ENCODE results near the gene CCDC77.

CCDC77 gene

DNA sequence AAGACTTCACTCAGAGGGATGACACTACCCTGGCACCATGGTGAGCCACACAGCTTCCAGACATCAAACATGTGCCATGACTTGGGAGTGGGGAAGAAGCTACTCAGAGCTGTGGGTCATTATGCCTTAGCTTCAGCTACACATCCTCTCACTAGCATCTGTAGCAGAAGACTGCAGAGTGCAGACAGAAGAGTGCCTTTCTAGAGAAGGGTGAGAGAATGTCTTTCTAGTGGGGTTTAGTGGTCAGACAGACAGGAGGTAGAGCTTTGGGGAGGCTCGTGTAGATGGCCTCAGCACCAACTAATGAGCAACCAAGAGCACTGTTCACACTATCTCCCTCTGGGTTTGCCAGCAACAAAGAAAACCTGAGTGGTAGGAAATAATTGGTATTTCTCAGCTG is 53.4 kb downstream of the CCDC77 start:
- DNase-seq: no peak

DNA sequence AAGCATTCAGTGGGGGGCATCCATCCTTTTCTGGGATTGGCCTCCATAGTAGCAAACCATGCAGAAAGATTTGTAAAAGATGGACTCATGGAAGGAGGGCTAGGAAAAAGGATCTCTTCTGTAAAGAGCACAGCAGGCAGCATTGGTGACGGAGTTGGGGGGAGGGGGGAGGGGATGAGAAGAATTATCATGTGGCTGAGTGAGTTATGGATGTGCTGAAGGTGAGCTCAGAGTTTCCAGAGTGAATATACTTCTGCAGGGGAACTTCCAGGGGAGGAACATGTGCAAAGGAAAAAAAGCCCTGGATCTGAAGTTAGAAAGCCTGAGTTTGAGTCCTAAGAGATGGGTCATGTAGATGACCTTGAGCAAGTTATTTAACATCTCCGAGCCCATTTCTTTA is 54.4 kb downstream of the CCDC77 start:
- DNase-seq: no peak

DNA sequence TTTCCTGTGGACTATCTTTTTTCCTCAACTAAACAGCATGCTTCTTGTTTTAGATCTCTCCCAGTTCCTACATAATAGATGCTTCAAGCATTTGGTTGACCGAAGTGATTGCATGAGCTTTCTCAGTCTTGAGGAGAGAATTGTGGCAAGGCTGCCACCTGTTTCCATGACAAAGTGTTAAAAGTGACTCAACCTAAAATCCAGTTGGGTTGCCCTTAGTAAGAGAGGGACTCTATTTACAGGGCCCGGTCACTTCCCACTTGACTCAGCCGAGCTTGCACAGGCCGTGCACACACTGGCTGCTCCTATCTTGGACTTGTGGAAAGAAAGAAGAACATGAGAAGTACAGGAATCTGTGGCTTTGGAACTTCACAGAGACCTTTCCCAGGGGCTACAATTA is 56.2 kb downstream of the CCDC77 start:
- DNase-seq: no peak

DNA sequence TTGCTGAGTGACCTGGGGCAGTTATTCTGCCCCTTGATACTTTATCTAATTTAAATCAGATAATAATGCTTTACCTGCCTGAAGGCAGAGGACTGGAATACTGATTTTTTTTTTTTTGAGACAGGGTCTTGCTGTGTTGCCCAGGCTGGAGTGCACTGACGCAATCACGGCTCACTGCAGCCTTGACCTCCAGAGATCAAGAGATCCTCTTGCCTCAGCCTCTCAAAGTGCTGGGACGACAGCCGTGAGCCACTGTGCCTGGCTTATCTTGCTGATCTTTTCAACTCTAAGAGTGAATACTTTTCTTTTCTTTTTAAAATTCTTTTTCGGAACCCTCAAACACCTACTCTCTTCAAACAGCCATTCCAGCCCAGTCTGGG is 57.6 kb downstream of the CCDC77 start:
- DNase-seq: no peak

DNA sequence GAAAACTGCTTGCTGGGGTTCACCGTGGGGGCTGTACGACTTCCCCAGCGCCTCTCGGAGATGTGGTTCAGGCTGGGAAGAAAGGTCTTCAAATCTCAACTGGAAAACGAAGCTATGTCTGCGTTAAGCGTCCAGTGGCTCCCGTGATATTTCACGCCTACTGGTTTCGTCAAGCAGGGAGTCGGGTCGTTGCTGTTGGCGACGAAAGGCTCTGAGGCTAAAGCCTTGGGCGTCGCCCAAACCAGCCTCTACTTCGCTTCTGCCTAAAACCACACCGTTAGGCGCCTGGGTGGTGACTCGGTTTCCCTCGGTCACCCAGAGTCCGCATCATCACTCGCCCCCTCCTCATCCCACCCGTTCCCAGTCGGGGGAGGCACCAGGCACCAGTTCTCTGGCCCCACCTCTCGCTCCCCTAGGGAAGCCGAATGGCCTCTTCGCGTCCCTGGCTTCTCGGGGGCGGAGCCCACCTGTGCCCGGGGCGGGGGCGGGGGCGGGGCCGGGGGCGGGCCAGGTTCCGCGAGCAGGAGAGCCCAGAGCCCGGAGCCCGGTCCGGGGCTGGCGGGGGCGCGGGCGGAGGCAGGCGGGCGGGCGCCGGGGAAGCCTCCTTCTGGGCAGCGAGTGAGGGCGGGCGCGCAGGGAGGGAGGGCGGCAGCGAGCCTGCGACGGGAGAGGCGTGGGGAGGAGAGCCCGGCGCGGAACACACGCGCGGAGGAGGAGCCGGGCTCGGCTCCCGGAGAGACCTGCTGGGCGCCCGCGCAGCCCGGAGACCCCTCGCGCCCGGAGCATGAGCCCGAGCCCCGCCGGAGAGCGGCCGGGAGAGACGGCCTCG is 58.2 kb downstream of the CCDC77 start, which contains the start of gene B4GALNT3:
B4GALNT3 (plus strand) TSS at position 510 of the 829 bp plus-strand sequence. CDS start 438 bp downstream, outside the sequence.
- peak; percentile 14 for DNase-seq

DNA sequence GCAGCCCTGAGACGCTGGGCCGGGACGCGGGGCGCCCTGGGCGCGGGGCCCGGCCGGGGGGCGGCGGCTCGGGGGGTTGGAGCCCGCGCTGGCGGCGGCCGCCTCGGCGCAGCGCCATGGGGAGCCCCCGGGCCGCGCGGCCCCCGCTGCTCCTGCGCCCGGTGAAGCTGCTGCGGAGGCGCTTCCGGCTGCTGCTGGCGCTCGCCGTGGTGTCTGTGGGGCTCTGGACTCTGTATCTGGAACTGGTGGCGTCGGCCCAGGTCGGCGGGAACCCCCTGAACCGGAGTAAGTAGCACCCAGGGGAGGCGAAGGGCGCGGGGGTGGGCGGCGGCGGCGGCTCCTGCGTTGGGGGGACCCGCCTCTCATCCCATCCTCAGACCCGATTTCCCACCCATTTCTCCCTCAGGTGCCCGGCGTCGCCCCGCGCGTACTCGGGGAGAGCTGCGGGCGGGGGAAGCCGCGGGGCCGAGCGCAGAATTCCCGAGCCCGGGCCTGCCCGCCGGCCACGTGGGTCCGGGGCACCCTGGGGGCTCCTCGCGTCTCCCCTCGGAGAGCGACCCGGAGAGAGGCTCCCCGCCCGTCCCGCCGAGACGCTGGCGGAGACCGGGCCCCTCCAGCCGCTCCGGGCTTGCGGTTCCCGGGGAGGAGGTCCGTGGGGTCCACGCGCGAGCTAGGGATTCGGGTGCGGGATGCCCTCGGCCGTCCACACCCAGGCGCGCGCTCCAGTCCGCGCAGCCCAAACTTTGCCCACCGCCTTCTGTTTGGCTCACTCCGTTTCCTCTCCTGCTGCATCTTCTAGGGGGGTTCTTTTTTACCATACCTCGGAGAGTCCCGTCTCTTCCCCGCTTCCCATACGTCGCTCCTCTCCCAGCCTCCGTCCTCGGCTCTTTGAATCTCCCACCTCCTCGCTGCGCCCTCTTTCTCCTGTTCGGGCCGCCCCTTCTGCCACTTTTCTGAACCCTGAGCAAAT is 59.1 kb downstream of the CCDC77 start:
- DNase-seq: no peak

DNA sequence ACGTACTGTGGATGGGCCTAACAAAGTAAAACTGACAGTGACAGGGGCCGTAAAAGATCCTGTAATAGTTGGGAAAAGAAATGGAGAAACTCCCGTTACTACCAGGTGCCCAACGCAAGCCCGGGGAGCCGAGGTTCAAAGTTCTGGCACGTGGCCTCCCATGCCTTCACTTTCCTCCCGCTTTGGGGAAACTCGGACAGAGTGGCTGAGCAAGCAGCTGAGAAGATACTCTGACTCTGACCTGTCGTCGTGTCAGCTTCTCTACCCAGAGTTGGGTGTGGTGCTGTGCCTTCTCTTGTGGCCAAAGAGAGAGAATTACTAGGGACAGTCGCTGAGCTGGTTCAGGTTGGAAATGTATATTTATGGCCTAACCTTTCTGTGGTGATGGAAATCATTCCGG is 60.0 kb downstream of the CCDC77 start:
- DNase-seq: no peak

DNA sequence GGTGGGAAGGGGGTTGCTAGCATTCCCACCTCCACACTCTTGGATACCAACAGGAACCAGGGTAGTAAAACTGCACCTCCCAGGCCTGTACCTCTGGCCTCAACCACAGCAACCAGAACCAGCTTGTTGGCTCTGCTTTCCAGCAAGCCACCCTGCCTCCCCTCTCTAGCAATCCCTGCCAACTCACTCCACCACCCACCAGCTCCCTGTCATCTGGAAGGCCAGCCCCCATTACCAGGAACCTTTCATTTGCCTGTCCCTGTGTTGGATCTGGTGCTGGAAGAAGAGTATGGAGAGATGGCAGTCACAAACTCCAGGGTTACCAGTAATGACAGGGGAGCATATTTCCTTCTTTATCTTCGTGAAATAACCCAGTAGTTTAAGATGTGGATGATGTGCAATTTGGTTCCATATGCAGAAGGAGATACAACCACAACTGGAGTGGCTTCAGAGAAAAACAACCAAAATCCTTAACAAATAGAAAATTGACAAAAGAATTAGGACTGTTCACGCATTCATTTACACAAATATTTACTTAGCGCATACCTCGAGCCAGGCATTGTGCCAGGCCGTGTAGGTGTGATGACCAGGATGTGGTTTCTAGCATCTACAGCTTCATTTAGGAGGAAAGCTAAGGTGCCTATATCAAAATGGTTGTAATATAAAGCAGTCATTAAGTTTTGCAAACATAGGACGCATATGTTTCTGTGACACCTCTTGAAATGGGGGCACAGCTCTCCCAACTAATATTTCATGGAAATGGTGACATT is 61.7 kb downstream of the CCDC77 start:
- DNase-seq: no peak

DNA sequence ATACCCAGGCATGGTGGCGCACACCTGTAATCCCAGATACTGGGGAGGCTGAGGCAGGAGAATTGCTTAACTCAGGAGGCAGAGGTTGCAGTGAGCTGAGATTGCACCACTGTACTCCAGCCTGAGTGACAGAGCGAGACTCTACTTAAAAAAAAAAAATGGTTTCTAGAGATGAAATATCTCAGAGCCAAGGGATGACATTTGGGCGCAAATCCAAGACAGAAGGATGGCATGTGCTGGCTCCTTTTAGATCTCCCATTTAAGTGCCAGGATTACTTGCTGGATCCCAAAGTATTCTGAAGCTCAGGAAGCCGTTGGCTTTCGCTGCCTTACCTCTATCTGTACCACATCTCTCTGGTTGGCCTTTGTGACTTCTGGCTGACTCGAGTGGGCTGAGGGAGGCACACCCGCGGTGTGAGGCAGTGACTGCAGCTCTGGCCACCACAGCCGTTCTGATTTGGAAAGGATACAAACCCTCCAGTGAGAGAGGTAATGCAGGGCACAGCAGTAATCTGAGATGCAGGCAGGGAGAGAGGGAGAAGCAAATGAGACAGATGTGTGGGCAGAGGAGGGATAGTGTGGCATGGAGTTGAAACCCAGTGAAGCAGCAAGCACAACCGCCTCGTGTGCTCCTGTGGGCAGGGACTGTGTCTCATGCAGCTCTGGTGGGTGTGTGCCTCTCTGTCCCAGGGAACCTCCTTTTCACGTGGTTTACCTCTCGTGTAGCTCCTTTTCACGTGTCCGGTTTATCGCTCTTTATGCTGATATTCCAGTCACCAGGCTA is 63.2 kb downstream of the CCDC77 start:
- no peak for DNase-seq

DNA sequence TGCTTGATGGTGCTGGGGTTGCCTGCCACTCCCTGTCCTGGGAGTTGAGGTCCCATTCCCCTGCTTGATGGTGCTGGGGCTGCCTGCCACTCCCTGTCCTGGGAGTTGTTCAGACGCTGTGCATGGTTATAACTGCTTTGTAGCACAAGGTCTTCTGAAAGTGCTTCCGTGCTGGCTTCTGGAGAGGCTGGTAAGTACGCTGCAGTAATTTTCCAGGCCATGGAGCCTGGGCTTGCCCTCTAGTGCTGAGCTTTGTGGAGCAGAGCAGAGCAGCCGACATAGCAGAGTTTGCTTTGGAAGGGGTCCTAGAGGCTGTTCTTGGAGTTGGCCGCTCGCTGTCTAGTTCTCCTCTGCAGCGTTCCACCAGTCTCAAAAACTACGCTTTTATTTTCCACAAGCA is 64.6 kb downstream of the CCDC77 start:
- DNase-seq: no peak

DNA sequence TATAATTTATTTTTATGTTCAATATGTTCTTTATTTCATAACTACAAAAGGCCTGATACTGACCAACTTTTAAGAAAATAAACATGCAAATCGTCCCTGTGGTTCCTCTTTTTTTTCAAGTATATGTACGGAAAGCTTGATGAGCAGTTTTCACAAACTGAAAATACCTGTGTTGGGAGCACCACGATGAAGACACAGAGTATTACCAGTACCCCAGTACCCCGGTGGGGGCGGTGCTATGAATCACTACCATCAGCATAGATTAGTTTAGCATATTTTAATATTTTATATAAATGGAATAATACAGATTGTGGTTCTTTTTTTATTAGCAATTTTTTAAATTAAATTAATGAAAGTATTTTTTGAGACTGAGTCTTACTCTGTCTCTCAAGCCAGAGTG is 65.3 kb downstream of the CCDC77 start:
- no peak for DNase-seq

DNA sequence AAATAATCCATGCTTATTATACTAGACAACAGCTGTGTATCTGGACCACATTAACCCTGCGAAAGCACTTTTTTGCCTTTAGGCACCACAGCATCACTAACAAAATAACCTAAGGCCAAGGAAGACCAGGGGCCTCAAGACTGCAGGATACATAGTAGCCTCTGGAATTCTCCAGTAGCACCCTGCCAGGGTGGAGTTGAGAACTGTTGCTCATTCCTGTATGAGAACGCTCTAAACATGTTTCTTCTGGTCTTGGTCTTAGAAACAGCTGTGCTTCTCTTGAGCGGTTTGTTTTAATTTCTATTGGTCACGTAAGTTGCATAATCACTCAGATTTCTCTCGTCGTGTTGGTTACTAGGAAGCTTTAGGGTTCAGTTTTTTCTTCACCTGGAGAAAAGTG is 66.1 kb downstream of the CCDC77 start:
- DNase-seq: no peak

DNA sequence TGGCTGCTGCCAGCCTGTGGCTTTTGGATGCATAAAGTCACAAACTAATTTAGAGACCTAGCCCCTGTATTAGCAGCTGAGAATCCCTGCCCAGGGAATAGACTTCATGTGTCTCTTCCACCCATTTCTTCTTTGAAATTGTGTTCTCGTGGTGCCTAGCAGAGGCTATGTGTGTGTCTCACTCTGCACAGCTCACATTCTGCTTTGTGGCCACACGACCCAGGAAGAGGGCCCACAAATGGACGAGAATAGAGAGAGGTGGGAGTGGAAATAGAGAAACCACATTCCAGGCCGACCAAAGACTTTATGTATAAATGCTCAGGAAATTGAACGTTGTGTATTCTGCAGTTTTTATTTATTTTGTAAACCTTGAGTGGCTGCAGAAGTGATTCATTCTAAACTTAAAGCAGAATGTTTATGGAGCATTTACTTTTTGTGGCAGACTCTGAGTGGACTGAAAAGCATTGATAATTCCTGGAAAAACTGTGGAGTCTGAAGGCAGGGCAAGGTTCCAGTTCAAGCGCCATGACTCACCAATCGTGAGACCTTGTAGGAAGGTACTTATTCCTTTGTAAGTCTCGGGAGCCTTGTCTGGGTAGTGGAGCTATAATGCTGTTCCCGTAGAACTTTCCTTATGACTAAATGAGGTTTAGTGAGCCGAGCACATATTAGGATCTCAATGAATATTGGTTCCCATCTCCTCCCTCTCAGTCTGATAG is 67.4 kb downstream of the CCDC77 start:
- DNase-seq: peak; percentile 63

DNA sequence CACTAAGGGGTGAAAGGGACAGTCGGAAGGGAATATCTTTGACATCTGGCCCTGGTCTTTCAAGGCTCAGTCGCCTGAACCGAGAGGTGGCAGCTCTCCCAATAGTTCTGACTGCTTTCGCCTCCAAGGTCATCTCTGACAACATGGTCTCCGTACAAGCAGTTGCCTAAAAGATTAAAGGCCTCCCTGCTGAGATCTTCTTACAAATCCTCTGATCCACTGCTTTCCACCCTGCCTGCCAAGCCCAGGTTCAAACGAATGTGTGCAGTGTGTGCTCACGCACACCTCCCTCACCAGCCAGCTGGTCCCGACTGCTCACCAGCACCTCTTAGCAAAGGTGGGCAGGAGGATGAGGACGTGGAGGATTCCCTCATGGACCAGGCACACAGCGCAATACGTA is 68.7 kb downstream of the CCDC77 start:
- no peak for DNase-seq

DNA sequence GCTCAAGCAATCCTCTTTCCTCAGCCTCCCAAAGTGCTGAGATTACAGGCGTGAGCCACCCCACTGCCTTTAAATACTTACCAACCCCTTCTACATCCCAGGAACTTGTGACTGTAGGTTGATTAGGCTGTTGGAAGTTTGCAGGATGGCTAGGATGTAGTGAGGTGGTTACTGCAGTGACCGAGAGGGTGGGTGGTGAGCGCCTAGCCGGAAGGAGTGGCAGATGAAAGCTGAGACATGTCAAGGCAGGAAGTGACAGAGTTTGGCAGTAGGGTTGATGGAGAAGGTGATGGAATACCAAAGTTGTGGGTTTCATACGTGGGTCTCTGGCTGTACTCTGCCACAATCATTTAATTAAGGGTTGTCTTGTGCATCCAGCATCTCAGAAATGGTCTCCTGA is 71.8 kb downstream of the CCDC77 start:
- DNase-seq: no peak

DNA sequence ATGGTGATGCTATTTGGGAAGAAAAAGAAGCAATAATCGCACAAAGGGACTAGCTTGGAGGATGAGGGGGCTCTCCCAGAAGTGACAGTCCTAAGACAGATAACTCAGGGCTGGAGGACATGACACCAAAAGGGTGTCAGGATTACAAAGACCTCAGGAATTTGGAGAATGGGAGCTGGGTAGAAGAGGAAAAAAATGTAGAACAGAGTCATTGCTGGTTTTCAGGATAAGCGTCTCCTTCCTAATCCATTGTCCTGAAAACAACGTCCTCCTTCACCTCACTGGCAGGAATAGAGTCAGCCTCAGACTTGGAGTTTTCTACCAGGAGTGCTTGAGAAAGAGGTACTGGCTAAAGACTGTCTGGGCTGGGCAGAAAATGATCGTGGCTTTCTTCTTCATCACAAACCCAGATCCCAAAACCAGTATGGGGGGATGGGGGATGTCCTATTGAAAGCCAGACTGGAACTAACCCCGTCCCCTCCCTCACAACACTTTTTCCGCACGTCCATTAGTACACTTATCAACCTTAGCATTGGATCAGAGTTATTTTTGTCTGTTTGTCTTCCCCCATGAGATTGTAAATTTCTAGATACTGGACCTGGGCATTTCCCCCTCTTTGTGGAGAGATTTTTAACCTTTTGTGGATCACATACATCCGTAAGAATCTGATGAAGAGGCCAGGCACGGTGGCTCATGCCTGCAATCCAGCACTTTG is 72.6 kb downstream of the CCDC77 start:
- DNase-seq: peak; percentile 59

DNA sequence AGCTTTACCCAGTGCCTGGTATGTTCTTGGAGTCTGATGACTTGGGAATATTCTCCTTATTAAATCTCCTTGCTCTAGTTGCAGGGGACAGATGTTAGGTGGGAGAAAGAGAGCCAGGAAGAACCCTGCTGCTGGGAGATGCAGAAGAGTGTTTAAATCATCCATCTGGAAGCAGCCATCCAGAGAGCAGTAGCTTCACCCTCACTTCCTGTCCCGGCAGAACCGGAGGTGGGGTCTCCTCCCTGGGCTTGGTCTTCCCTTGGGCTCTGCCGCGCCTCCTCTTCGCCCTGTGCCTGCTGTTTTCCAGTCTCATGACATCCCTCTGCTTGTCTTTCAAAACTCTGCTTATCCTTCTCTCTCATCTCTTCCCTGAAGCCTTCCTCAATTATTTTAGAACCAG is 73.8 kb downstream of the CCDC77 start:
- no peak for DNase-seq

DNA sequence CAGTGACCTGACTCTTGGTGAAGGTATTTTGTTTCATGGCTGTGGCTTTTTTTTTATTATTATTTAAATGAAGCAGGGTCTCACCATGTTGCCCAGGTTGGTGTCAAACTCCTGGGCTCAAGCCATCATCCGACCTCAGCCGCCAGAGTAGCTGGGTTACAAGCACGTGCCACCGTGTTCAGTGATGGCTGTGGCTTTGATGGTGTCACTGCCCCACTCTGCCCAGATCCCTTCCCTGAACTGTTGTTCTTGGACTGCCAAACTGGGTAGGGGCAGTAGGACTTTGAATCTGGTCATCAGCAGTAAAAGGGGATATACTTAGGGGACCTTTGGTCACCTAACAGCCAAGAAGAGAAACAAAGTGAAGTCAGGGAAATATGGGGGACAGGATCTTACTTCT is 77.7 kb downstream of the CCDC77 start:
- DNase-seq: no peak

DNA sequence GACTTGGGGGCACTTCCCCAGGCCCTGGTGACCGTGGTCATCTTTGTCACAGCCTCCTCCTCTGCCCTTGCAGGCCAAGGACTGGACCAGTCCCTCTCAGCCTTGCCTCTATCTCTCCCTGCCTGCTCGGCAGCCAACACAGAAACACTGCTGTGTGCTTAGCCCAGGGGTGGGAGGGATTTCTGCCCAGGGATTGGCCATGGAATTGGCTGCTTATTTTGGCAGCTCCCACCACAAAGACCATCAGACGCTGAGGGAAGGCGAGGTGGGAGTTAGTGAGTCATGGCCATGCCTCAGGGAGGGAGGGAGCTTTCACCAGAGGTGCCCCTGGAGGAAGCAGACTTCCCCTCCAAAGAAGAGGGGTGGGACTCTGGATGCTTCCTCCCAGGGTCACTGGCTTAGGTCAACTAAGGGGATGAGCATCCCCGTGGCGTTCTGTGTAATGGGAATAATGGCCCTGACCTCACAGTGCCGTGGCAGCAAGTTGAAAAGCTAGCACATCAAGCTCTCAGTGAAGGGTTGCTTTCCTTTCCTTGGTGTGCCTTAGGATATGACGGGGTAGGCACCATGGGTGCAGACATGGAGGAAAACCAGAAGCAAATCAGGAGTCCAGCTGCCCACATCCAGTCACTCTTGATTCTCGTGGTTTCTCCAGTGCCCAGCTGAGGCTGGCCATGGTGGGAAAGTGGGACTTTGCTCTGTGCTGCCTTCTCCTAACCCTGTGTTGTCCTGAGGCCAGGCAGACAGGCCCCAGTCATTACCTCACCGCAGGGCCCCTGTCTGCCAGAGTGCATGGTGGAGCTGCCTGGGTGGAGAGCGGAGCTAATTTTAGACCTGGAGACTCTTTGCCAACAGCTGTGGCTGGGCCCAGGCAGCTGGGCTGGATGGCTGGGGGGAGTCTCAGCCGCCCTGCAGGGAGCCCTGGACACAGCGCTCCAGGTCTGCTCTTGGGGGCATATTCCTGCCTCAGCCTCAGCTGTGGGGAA is 79.7 kb downstream of the CCDC77 start:
- DNase-seq: peak; percentile 73

DNA sequence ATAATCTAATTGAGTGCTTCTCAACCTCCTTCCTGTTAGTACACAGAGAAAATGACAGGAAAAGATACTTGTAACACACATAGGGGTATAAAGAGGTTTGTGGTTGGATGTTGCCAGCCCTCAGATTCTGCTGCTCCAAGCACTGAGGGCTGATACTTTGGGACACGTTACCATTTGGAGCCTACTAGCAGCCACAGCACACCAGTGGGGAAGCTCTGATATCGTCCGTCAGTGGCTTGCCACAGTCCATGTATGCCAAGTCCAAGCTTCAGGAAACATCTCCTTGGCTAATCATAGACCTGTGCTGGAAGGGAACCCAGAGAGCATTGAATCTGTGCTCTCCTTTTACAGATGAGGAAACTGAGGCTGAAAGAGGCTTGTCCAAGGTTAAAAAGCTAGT is 80.6 kb downstream of the CCDC77 start:
- DNase-seq: no peak

All from fibroblast of skin of right biceps (primary cell).